NCI-H2081 (cell line): ENCODE data around the gene RNF123.

Source experiments
- DNase-seq, 2 experiments: peaks; one replicate each; lab custom pipeline; 2025; lab: John Stamatoyannopoulos, UW

The RNF123 gene

DNA sequence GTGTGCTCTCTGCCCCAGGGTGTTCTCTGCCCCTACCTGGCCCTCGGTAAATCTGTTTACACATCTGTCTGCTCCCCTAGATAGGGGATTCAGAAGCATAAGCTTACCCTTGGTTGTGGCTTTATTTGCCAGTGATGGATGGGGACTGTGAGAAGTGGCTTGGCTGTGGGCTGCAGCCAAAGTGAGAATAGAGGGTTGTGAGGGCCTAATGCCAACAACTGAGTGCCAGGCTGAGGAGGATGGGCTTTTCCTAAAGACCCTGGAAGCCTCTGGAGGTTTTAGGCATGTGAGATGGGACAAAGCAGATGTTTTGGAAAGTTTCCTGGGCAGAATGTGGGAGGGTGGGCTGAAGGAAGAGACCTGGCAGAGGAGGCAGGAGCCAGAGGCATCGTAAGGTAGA, 30.6 kb upstream of the RNF123 start:
- DNase-seq: no peak

GRCh38 chr3:49659756-49660155, 29.6 kb upstream of the RNF123 start:
- no peak for DNase-seq

DNA sequence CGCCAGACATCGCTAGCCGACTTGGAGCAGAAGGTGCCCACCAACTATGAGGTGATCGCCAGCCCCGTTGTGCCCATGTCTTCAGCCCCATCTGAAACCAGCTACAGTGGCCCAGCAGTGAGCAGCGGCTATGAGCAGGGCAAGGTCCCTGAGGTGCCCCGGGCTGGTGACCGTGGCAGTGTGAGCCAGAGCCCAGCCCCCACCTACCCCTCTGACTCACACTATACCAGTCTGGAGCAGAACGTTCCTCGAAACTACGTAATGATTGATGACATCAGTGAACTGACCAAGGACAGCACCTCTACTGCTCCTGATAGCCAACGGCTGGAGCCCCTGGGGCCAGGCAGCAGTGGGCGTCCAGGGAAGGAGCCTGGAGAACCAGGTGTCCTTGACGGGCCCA, 28.1 kb upstream of the RNF123 start:
- no peak for DNase-seq

DNA sequence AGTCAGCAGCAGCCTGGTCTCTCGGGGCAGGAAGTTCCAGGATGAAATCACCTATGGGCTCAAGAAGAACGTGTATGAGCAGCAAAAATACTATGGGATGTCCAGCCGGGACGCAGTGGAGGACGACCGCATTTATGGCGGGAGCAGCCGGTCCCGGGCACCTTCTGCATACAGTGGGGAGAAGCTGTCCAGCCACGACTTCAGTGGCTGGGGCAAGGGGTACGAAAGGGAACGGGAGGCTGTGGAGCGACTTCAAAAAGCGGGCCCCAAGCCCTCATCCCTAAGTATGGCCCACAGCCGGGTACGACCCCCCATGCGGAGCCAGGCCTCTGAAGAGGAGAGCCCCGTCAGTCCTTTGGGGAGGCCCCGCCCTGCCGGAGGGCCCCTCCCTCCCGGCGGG, 27.3 kb upstream of the RNF123 start:
- DNase-seq: no peak

DNA sequence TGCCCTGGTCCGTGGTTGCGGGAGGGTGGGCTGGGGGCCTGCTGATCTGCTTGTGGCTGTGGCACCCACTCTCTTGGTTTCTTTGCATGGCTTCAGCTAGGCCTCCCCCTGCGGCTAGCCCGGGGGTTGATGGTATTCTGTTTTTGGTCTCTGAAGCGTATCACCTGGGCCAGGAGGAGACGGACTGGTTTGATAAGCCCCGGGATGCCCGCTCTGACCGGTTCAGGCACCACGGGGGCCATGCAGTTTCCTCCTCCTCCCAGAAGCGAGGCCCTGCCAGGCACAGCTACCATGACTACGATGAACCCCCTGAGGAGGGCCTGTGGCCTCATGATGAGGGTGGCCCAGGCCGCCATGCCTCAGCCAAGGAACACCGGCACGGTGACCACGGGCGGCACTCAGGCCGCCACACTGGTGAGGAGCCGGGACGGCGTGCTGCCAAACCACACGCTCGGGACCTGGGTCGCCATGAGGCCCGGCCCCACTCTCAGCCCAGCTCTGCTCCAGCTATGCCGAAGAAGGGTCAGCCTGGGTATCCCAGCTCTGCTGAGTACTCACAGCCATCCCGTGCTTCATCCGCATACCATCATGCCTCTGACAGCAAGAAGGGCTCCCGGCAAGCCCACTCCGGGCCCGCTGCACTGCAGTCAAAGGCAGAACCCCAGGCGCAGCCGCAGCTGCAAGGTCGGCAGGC, 26.5 kb upstream of the RNF123 start:
- DNase-seq: no peak

- DNase-seq: no peak
Observed at GRCh38 chr3:49663831-49664230, 25.5 kb upstream of the RNF123 start.

- no peak for DNase-seq
Observed at GRCh38 chr3:49664300-49664699, 25.1 kb upstream of the RNF123 start.

GRCh38 chr3:49665822-49666519, 23.4 kb upstream of the RNF123 start:
- DNase-seq: no peak

GRCh38 chr3:49666592-49666991, 22.8 kb upstream of the RNF123 start:
- no peak for DNase-seq

- DNase-seq: no peak
Observed at GRCh38 chr3:49667701-49668413, 21.5 kb upstream of the RNF123 start.

DNA sequence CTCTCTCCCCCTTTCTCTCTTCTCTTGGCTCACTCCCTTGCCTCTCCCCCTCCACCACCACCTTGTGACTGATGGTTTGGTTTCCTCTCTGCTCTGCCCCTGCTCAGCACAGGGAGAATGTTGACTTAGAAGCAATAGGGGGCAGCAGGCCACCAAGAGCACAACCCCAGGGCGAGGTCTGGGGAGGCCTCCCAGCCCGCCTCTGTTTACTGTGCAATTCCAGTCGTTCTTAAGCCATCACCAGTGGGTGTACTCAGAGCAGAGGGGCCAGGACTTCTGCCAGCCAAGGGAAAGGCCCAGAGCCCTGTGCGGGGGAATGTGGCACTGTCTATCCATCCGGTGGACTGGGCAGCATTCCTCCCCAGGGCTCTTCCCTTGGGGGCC, 21.0 kb upstream of the RNF123 start:
- DNase-seq: no peak

DNA sequence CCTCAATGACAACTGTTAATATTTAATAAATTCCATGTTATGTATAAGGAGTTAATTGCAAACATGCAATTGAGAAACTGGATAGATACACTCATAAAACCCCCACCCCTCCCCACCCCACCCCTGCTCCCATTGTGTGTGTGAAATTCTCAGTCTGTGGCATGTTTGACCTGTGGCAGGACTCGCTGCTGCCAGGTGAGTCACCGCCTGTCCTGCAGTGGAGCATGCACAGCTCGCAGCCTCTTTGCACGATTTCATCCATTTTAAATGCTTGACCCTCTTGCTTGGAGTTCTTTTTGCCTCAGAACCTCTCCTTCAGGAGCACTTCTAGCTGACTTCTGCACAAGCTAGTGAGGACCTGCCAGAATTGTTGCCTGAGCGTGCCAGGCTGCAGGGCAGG, 20.5 kb upstream of the RNF123 start:
- DNase-seq: no peak

DNA sequence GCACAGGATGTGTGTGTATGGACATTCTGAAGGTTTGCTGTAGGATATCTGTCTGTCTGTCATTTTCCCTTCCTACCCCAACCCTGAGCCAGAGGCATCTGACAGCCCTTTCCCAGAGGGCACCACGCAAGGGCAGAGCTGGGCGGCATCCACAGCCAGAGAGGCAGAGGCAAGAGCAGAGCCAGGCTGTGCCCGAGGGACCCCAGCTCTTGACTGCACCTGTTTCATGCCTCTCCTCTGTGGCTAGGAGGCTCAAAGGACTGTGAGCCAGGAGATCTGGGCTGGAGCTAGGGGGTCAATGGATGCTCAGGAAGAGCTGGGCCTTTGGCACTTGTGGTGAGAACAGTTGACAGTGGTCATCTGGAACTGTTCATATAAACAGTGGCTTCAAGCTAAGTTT, 20.0 kb upstream of the RNF123 start:
- DNase-seq: no peak

- DNase-seq: no peak
Observed at GRCh38 chr3:49670940-49671290, 18.4 kb upstream of the RNF123 start.

- DNase-seq: no peak
Observed at GRCh38 chr3:49671291-49672288, 17.8 kb upstream of the RNF123 start.

DNA sequence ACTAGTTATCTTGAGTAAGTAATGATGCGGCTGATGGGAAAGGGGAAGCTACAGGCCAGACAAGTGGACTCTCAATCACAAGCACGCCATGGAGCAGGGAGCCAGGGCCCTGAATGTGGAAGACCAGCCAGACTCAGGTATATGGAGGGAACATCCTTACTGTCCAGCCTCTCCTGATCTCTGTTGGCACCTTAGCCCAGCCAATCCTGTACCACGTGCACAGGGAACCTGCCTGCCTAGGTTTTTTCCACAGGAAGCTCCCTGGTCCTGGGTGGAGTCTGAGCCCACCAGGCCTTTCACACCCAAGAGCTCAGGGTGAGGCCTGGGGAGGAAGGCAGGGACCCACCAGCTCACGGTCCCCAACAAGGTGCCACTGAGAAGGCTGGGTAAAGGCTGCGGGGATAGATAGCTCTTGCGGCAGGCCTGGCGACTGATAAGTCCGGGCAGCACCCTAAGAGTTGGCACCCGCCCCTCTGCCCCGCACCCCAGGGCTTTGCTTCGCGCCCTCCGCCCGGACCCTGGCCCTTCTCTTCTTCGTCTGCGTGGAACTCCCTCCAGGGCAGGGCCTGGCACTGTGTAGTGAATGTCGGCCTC, 16.1 kb upstream of the RNF123 start:
- DNase-seq: no peak

DNA sequence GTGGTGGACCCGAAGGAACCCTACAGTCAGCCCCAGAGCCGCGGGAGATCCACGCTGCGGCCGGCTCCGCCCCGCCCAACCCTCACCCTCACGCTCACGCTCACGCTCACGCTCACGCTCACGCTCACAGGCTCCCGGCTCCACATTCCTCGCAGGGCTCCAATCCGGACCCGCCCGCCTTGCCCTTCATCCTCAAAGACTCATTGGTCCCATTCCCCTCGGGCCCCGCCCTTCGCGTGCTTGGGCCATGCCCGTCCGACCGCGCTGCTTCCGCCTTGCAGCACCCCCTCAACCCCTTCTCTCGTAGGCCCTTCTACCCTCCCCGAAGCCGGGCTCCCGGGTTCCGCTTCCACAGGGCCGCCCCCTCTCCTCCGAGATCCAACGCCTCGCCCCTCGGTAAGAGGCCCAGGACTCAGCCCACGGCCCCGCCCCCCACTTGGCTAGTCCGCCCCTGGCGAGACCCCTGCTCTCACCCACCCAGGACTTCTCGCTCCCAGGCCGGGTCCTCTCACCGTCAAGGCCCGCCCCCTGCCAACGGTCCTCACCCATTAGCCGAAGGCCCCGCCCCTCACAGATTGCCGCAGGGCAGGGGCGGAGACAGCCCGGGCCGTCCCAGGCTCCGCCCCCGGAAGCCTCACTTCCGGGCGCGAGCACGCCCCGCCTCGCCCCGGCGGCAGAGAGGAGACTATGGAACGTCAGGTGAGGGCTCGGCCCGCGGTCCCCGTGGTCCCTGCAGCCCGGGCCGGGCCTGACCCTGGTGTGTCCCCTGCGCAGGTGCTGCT, 15.5 kb upstream of the RNF123 start, which contains the start of gene APEH:
APEH (plus strand) TSS at position 637 of the 782 bp plus-strand sequence; CDS start at position 688, 51 bp downstream.
- no peak for DNase-seq

DNA sequence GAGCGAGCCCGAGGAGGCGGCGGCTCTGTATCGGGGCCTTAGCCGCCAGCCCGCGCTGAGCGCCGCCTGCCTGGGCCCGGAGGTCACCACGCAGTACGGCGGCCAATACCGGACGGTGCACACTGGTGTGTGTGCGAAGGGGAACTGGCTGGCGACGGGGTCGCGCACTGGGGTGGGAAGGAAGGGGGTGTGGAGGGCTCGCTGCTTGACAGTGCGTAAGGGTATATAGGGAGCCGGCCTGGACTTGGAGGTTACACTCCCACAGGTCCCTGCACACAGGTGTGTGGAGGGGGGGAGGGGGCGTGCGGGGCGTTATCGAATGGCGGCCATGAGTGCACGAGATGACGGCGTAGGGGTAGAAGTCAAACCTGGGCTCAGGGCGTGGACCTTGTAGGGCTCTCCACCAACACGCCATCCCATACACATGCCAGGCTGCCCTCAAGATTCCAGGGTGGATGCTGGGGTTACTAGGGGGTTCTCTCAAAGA, 14.8 kb upstream of the RNF123 start:
- DNase-seq: no peak

DNA sequence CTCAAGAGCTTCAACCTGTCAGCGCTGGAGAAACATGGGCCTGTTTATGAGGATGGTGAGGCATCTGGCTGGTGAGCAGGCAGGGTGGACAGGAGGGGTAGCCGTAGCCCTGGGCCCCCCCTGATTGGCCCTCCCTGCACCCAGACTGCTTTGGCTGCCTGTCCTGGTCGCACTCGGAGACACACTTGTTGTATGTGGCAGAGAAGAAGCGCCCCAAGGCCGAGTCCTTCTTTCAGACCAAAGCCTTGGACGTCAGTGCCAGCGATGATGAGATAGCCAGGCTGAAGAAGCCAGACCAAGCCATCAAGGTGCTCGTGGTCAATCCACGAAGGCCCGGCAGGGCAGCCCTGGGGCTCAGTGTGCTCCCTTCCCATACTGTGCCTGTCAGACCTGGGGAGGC, 13.4 kb upstream of the RNF123 start:
- no peak for DNase-seq

DNA sequence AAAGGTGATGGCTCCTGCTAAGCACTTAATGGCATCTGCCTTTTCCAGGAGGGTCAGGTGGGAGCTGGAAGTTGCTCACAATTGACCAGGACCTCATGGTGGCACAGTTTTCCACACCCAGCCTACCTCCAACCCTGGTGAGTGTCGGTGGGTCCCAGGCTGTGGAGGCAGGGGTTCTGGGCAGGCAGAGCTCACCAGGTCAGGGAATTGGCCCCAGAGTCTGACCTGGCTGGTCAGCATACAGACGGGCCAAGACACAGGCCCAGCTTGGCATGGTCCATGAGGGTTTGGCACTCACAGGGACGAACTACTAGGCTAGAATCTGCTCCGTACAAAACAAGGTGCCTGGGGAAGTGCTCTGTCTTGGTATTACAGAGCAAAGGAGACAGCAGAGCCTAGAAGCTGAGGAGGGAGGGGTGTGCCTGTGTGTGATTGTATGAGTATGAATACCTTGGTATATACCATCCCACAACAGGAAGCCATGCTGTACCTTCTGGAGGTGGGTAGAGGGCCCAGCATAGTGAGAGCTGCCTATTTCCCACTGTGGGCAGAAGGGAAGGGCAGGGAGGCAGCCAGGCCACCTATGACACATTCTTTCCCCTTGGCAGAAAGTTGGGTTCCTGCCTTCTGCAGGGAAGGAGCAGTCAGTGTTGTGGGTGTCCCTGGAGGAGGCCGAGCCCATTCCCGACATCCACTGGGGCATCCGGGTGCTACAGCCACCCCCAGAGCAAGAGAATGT, 8.7 kb upstream of the RNF123 start:
- no peak for DNase-seq
